ENCODE results near the gene CLEC9A. TPM values are rescaled to one million over a fixed set of nuclear protein-coding genes. Genes with fewer than 3 reads are reported as not detected.

Gene CLEC9A
- polyA plus RNA-seq, 1 donor, result 0.76 TPM

DNA sequence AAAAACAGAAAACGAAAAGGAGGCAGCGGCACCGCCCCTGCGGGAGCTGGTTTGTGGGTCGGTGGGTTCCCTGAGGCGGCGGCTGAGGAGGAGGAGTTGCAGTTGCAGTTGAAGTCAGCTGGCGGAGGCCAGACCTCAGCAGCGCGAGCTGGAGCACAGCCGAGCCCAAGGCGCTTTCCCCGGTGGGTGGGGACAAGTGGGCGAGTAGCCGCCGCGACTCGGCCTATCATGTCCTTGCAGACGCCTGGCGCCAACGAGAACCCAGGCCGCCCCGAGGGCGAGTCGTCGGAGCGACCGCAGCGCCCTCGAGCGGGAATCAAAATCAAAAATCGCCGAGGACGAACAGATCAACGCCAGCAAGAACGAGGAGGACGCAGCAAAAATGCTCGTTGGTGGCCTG lies 81.0 kb downstream of the CLEC9A start:
- DNase-seq, result no peak

GRCh38 chr12:10113075-10113474 lies 82.6 kb downstream of the CLEC9A start:
- DNase-seq, result no peak

- no peak for DNase-seq
These were observed 83.4 kb downstream of the CLEC9A start for GRCh38 chr12:10113920-10114319.

- no peak for DNase-seq
These were observed 84.8 kb downstream of the CLEC9A start for GRCh38 chr12:10115311-10115710.

Other genes starting within 250 kb of the CLEC9A start
- 0.78 TPM for gene KLRF1, start 203.2 kb upstream of the CLEC9A start, polyA plus RNA-seq (ENCODE audit: insufficient read length)
- 2.6 TPM for gene CLEC2B, start 161.3 kb upstream of the CLEC9A start, polyA plus RNA-seq (ENCODE audit: insufficient read length)
- gene KLRF2, start 149.2 kb upstream of the CLEC9A start, polyA plus RNA-seq (ENCODE audit: insufficient read length), result not detected
- gene CLEC2A, start 98.3 kb upstream of the CLEC9A start, polyA plus RNA-seq (ENCODE audit: insufficient read length), result not detected
- 0.85 TPM for gene CLEC12A, start 59.3 kb upstream of the CLEC9A start, polyA plus RNA-seq (ENCODE audit: insufficient read length)
- gene CLEC1B, start 31.6 kb upstream of the CLEC9A start, polyA plus RNA-seq (ENCODE audit: insufficient read length), result 0.43 TPM
- gene CLEC12B, start 20.1 kb upstream of the CLEC9A start, polyA plus RNA-seq (ENCODE audit: insufficient read length), result 0.13 TPM
- 4.3 TPM for gene CLEC1A, start 68.3 kb downstream of the CLEC9A start, polyA plus RNA-seq (ENCODE audit: insufficient read length)
- 2.8 TPM for gene CLEC7A, start 99.5 kb downstream of the CLEC9A start, polyA plus RNA-seq (ENCODE audit: insufficient read length)
- 1.3 TPM for gene OLR1, start 141.4 kb downstream of the CLEC9A start, polyA plus RNA-seq (ENCODE audit: insufficient read length)
- gene TMEM52B, start 148.3 kb downstream of the CLEC9A start, polyA plus RNA-seq (ENCODE audit: insufficient read length), result 147 TPM
- 74.4 TPM for gene GABARAPL1, start 182.2 kb downstream of the CLEC9A start, polyA plus RNA-seq (ENCODE audit: insufficient read length)